Measurements from ENCODE around the gene WNT4.

Gene WNT4

GRCh38 chr1:22188914-22189313 lies 46.0 kb upstream of the WNT4 start:
- no peak overlapping the region for H3K9ac ChIP-seq (ENCODE audit: low read length)
- H3K27me3 ChIP-seq (ENCODE audit: low read depth, low read length), result no peaks in the 10 kb centered on the region
- no peaks in the 10 kb centered on the region for H4K20me1 ChIP-seq (ENCODE audit: insufficient read depth, low read length)
- H3K36me3 ChIP-seq (replicated peaks; ENCODE audit: low read depth, low read length), result peaks cover 15% of the 10 kb centered on the region
- H2AFZ ChIP-seq (ENCODE audit: low read depth, low read length), result no peak overlapping the region
- TF ChIP-seq EZH2phosphoT487 (IDR thresholded peaks at IDR 0.05; ENCODE audit: low read depth) (no peak), CTCF (IDR thresholded peaks at IDR 0.05; ENCODE audit: low read depth, low read length) (no peak)
- H3K4me3 ChIP-seq (ENCODE audit: low read length), result no peak overlapping the region
- no peaks in the 10 kb centered on the region for H3K9me3 ChIP-seq (ENCODE audit: insufficient read depth, low read length)
- peaks cover 25% of the 10 kb centered on the region for H3K4me1 ChIP-seq (ENCODE audit: low read length)
- H3K4me2 ChIP-seq (ENCODE audit: low read length), result no peak overlapping the region
- no peak overlapping the region for H3K27ac ChIP-seq (ENCODE audit: low read length)
- H3K79me2 ChIP-seq (ENCODE audit: low read length), result no peaks in the 10 kb centered on the region

- no peaks in the 10 kb centered on the region for H3K27me3 ChIP-seq (ENCODE audit: low read depth, low read length)
- H3K9ac ChIP-seq (ENCODE audit: low read length), result no peak overlapping the region
- no peaks in the 10 kb centered on the region for H3K9me3 ChIP-seq (ENCODE audit: insufficient read depth, low read length)
- H4K20me1 ChIP-seq (ENCODE audit: insufficient read depth, low read length), result no peaks in the 10 kb centered on the region
- no peaks in the 10 kb centered on the region for H3K79me2 ChIP-seq (ENCODE audit: low read length)
- H3K4me3 ChIP-seq (ENCODE audit: low read length), result no peak overlapping the region
- H2AFZ ChIP-seq (ENCODE audit: low read depth, low read length), result no peak overlapping the region
- TF ChIP-seq CTCF (IDR thresholded peaks at IDR 0.05; ENCODE audit: low read depth, low read length), result no peak
- no peak for TF ChIP-seq EZH2phosphoT487 (IDR thresholded peaks at IDR 0.05; ENCODE audit: low read depth)
- H3K36me3 ChIP-seq (replicated peaks; ENCODE audit: low read depth, low read length), result peaks cover 15% of the 10 kb centered on the region
- H3K27ac ChIP-seq (ENCODE audit: low read length), result no peak overlapping the region
- no peak overlapping the region for H3K4me2 ChIP-seq (ENCODE audit: low read length)
- H3K4me1 ChIP-seq (ENCODE audit: low read length), result peaks cover 30% of the 10 kb centered on the region
Measured at GRCh38 chr1:22188436-22188835, 45.5 kb upstream of the WNT4 start.

- TF ChIP-seq CTCF (IDR thresholded peaks at IDR 0.05; ENCODE audit: low read depth, low read length) (no peak), EZH2phosphoT487 (IDR thresholded peaks at IDR 0.05; ENCODE audit: low read depth) (no peak)
- no peak overlapping the region for H3K27ac ChIP-seq (ENCODE audit: low read length)
Measured at GRCh38 chr1:22186311-22186710, 43.4 kb upstream of the WNT4 start.

GRCh38 chr1:22184892-22185612 lies 42.2 kb upstream of the WNT4 start:
- no peak overlapping the region for H2AFZ ChIP-seq (ENCODE audit: low read depth, low read length)
- H3K79me2 ChIP-seq (ENCODE audit: low read length), result no peaks in the 10 kb centered on the region
- H3K27me3 ChIP-seq (ENCODE audit: low read depth, low read length), result no peaks in the 10 kb centered on the region
- peak overlapping the region; percentile 44; the same call in 1 of the 2 replicates for H3K4me3 ChIP-seq (ENCODE audit: low read length)
- peak overlapping the region; percentile 81 for H3K27ac ChIP-seq (ENCODE audit: low read length)
- no peaks in the 10 kb centered on the region for H4K20me1 ChIP-seq (ENCODE audit: insufficient read depth, low read length)
- no peaks in the 10 kb centered on the region for H3K9me3 ChIP-seq (ENCODE audit: insufficient read depth, low read length)
- peak overlapping the region; percentile 33; the same call in 1 of the 2 replicates for H3K9ac ChIP-seq (ENCODE audit: low read length)
- peak overlapping the region; percentile 70 for H3K4me2 ChIP-seq (ENCODE audit: low read length)
- peaks cover 63% of the 10 kb centered on the region for H3K4me1 ChIP-seq (ENCODE audit: low read length)
- TF ChIP-seq CTCF (IDR thresholded peaks at IDR 0.05; ENCODE audit: low read depth, low read length) (no peak), EZH2phosphoT487 (IDR thresholded peaks at IDR 0.05; ENCODE audit: low read depth) (no peak)
- peaks cover 17% of the 10 kb centered on the region for H3K36me3 ChIP-seq (replicated peaks; ENCODE audit: low read depth, low read length)

More at GRCh38 chr1:22186311-22186710, 43.4 kb upstream of the WNT4 start:
- peaks cover 15% of the 10 kb centered on the region for H3K36me3 ChIP-seq (replicated peaks; ENCODE audit: low read depth, low read length)
- no peak overlapping the region for H2AFZ ChIP-seq (ENCODE audit: low read depth, low read length)
- no peaks in the 10 kb centered on the region for H4K20me1 ChIP-seq (ENCODE audit: insufficient read depth, low read length)
- H3K4me3 ChIP-seq (ENCODE audit: low read length), result no peak overlapping the region
- no peaks in the 10 kb centered on the region for H3K9me3 ChIP-seq (ENCODE audit: insufficient read depth, low read length)
- peaks cover 51% of the 10 kb centered on the region for H3K4me1 ChIP-seq (ENCODE audit: low read length)
- no peak overlapping the region for H3K4me2 ChIP-seq (ENCODE audit: low read length)
- no peaks in the 10 kb centered on the region for H3K79me2 ChIP-seq (ENCODE audit: low read length)
- no peaks in the 10 kb centered on the region for H3K27me3 ChIP-seq (ENCODE audit: low read depth, low read length)
- H3K9ac ChIP-seq (ENCODE audit: low read length), result no peak overlapping the region
